GM19193 (cell line): Measurements from ENCODE around the gene BRF1.

Experiments used
- POLR2A ChIP-seq: IDR thresholded peaks from 4 replicates; pipeline ENCODE4 v1.6.1; 2011; ENCODE audit not compliant: insufficient read depth, insufficient read length; ENCODE audit errors: extremely low read depth

The BRF1 gene

DNA sequence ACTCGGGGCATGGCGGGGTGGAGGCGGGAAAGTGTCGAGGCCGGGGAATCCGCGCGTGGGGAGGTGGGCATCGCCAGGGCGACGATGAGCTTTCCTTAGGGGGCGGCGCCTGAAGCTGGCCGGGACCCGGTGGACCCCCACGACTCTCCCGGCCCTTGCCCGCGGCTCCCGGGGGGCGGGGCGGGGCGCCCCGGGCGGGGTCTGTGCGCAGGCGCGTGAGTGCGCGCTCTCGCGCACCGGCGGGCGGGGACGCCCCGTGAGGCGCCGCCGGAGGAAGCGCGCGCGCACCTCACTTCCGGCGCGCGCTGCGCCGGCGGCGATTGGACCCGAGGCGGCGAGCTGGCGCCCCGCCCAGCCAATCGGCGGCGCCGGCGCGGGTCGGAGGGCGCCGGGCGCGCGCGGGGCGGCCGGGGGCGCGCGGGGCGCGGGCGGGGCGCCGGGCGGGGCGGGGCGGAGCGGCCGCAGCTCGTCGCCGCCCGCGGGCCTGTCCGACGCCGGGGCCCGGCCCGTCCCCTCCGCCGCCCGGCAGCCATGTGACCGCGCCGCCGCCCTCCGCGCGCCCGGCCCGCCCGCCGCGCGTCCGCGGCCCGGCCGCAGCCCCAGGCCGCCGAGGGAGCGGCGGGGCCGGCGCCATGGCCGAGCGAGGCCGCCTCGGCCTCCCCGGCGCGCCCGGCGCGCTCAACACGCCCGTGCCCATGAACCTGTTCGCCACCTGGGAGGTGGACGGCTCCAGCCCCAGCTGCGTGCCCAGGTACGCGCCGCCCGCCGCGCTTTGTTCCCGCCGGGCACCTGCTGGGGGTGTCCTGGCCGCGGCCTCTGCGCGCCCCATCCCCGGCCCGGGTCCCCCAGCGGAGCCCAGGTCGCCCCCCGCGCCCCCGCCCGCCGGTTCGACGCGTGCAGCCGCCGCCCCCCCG is 13.7 kb upstream of the BRF1 start, which contains the start of gene PACS2:
Gene PACS2, plus strand, starts transcription at position 462 of the 914 bp plus-strand sequence. Its CDS starts 171 bp downstream, at position 633.
- peak; percentile 43 for TF ChIP-seq POLR2A

DNA sequence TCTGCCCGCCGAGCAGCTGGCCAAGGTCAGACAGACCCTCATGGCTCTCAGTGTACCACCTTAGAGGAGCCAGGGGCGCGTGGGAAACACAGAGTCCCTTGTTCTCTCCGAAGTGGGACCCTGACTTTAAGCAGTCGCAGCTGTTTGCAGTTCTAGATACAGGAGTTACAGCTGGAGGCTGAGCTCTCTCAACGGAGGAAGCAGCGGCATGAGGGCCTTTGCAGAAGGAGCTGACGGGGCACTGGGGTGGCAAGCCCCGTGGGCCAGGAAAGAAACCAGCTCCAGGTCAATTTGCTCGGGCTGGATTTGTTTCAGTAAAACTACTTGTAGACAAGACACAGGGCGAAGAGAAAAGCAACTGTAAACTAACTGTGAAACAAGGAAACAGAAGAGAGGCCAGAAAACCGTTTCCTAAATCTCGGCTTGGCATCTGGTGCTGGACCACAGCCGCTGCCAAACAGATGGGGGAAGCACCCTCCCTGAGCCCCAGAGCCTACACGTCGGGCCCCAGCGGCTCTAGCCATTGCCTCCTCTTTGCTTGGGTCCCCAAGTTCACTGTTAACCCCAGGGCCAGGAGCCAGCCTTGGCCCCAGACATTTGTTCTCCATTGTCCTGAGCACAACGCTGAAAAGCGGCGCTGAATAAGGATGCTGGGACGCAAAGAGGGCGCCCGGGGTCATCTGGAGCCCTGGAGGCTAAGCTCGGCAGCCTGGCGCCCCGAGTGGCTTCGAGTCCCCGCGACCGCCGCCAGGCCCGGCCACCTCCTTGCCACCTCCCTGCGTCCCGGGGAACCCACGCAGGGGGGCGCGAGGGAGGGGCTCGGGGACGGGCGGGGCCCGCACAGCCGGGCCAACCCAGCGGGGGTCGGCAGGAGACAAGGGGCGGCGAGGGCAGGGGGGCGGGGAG is 12.8 kb upstream of the BRF1 start:
- TF ChIP-seq POLR2A: no peak

- no peak for TF ChIP-seq POLR2A
Observed at GRCh38 chr14:105312973-105313372, 12.2 kb upstream of the BRF1 start.

GRCh38 chr14:105311838-105312237 is 11.0 kb upstream of the BRF1 start:
- no peak for TF ChIP-seq POLR2A

GRCh38 chr14:105309371-105309770 is 8.6 kb upstream of the BRF1 start:
- TF ChIP-seq POLR2A: no peak

DNA sequence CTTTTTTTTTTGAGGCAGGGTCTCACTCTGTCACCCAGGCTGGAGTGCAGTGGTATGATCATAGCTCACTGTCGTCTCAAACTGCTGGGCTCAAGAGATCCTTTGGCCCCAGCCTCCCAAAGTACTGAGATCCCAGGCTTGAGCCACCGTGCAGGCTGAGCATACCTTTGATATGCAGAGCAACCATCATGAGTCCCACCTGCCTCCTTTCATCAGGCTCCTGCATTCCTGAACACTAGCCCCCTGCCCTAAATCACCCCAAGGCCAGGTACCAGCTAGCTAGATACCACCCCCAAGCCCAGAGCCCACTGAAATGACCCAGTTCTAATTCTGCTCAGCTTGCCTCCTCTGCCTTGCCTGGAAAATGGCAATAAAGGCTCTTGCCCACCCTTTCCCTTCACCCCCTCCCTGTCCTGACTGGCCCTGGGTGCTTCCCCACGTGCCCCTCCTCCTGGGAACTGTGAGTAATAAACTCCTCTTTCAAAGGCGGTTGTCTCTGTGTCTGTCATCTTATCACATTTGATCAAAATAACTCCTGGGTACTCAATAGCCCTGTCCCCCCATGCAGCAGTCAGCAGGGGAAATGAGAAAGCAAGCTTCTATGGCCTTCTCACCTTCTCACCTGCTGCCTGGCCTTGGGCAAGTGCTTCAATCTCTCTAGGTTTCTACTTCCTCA is 6.4 kb upstream of the BRF1 start:
- TF ChIP-seq POLR2A: no peak

DNA sequence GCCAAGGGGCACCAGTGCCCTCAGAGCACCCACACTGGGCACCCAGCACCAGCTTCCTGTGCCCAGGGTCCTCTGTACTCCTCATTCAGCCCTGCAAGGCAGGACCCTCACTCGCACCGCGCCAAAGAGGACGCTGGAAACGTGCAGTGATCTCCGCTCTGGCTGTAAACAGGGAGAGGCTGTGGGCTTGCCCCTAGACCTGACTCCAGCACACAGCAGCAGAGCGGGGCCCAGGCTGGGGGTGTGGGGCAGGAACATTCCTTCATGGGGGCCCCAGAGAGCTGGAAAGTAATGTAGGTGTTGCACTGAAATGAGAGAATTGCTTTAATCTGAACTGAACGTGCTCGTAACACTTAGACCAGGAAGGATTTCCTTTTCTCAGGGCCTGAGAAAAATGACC is 5.0 kb upstream of the BRF1 start:
- no peak for TF ChIP-seq POLR2A

GRCh38 chr14:105305345-105305744 is 4.5 kb upstream of the BRF1 start:
- no peak for TF ChIP-seq POLR2A

- TF ChIP-seq POLR2A: no peak
Observed at GRCh38 chr14:105304565-105304964, 3.8 kb upstream of the BRF1 start.

DNA sequence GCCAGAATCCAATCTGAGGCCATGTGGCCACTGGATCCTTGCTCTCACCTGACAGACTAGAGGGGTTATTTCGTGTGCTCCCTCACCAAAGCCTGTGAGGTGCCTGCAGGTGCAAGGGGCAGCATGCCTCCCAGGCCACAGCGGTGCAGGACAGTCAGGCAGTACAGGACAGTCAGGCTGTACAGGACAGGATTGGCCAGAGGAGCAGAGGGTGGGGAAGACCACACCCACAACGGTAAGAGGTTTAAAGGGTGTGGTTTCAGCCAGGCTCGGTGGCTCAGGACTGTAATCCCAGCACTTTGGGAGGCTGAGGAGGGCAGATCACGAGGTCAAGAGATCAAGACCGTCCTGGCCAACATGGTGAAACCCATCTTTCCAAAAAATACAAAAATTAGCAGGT is 3.1 kb upstream of the BRF1 start:
- no peak for TF ChIP-seq POLR2A

DNA sequence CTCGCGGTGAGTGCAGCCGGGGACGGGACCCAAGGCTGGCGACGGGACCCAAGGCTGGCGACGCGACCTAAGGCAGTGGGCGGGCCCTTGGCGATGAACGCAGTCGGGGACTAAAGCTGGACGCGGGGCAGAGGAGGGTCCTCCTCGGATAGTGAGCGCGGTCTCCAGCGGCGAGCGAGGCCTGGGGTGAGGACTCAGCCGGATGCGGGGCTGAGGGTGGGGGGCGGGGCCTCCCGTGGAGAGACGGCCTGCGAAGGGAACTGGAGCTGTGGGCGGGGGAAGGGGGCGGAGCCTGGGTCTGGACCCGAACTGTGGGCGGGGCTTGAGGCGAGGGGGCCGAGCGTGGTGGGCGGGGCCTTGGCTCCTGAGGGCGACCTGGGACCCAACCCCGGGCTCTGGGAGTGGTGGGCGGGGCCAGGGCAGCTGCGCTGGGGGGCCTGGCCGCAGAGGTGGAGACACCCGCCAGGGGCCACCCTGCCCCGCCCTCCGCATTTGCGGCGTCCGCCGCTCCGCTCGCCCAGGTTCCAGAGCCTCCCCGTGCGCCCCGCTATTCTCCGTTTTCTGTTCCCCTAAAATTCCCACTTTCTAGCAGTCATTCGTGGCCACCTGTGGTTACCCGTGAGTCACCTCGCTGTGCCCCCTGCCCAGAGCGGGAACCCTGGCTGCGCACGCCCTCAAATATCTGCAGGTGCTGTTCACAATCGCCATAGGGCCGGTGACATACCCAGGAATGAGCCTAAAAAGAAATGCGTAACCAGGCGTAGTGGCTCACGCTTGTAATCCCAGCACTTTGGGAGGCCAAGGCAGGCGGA is 508 bp upstream of the BRF1 start:
- TF ChIP-seq POLR2A: peak; percentile 53

DNA sequence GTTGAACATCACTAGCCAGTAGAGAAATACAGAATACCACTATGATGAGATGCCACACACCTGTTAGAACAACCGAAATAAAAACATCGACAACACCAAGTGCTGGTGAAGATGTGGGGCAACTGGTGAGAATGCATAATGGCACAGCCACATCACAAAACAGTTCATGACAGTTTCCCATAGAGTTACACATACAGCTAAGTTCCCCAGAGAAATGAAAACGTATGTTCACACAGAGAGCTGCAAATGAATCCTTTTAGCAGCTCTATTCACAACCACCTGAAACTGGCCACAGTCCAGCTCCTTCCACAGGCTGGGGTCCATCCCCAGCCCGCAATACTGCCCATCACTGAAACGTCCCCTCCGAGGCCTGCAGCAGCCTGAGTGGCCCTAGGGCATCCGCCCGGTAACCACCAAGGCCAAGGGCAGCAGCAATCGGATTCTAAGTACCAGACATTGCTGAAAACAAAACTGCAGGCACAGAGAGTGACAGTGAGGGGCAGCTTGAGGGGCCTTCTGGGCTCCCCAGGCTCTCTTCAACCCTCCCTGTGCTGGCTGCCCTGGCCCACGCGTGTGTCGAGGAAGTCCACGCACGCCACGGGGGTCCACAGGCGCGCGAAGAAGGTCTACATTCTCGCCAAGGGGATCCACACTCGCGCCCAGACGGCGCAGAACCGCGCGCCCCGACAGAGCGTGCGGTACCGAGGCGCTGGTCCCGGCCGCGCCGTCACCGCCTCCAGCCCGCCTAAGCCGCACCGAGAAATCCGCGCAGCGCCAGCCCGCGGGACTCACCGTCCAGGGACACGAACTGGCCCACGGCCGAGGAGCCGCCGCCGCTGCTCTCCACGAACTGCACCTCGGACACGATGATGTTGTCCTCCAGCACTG is 903 bp downstream of the BRF1 start:
- TF ChIP-seq POLR2A: no peak

- no peak for TF ChIP-seq POLR2A
Observed at GRCh38 chr14:105294142-105294597, 6.6 kb downstream of the BRF1 start.
